SU-DHL-6 (cell line): Measurements from ENCODE around the gene JMY.

Experiments used
- H2AFZ ChIP-seq: fragments of 200-600 bp; sonication (generic); 2 replicates; pipeline ENCODE4 v1.6.1; 2014; ENCODE audit warnings: low read depth, mild to moderate bottlenecking, moderate library complexity, mixed read lengths, antibody characterized with exemption, low read length; ENCODE audit not compliant: severe bottlenecking
- H3F3A ChIP-seq: fragments of 200-600 bp; shearing (Covaris generic); 2 replicates; pipeline ENCODE4 v1.6.0; 2016; ENCODE audit warnings: antibody characterized with exemption, mild to moderate bottlenecking; ENCODE audit not compliant: insufficient read depth
- H3K27ac ChIP-seq: fragments of 200-600 bp; sonication (generic); 2 replicates; pipeline ENCODE4 v1.5.1; 2016; ENCODE audit warnings: low read depth, mild to moderate bottlenecking, low read length, moderate library complexity, mixed read lengths
- H3K27me3 ChIP-seq: fragments of 200-600 bp; sonication (generic), shearing (Covaris generic); 2 replicates; pipeline ENCODE4 v1.6.0; 2014; ENCODE audit warnings: mild to moderate bottlenecking, low read length
- H3K36me3 ChIP-seq: fragments of 200-600 bp; sonication (generic); 2 replicates; pipeline ENCODE4 v1.6.1; 2014; ENCODE audit warnings: mild to moderate bottlenecking, low read length, mixed read lengths
- H3K4me2 ChIP-seq: fragments of 300-600, 200-600 bp; shearing (Covaris generic), sonication (generic); 2 replicates; pipeline ENCODE4 v1.6.0; 2014; ENCODE audit warnings: low read length, low read depth, mild to moderate bottlenecking; ENCODE audit not compliant: poor library complexity, severe bottlenecking
- H3K4me3 ChIP-seq: fragments of 200-600 bp; sonication (generic); 2 replicates; pipeline ENCODE4 v1.5.1; 2014; ENCODE audit warnings: antibody characterized with exemption, low read length, mild to moderate bottlenecking, mixed read lengths; ENCODE audit not compliant: insufficient read depth, poor library complexity, severe bottlenecking
- H3K79me2 ChIP-seq: fragments of 200-600 bp; sonication (generic); 2 replicates; pipeline ENCODE4 v1.6.1; 2014; ENCODE audit warnings: mild to moderate bottlenecking, low read length, moderate library complexity; ENCODE audit not compliant: insufficient read depth
- H3K9ac ChIP-seq: fragments of 200-600 bp; sonication (generic); 2 replicates; pipeline ENCODE4 v1.7.0; 2014; ENCODE audit warnings: mild to moderate bottlenecking, low read length
- H3K9me2 ChIP-seq: fragments of 200-600 bp; sonication (generic); replicated peaks from 2 replicates; pipeline ENCODE4 v1.6.1; 2014; ENCODE audit warnings: low read length; ENCODE audit not compliant: insufficient read depth
- H3K9me3 ChIP-seq: fragments of 200-600 bp; sonication (generic); 2 replicates; pipeline ENCODE4 v1.6.1; 2014; ENCODE audit warnings: low read length, mixed read lengths; ENCODE audit not compliant: insufficient read depth
- H4K20me1 ChIP-seq: fragments of 200-600 bp; sonication (generic); 2 replicates; pipeline ENCODE4 v1.6.1; 2014; ENCODE audit warnings: low read depth, mild to moderate bottlenecking, antibody characterized with exemption, low read length, moderate library complexity, mixed read lengths
- EZH2phosphoT487 ChIP-seq: fragments of 200-600 bp; sonication (generic), shearing (Covaris generic); conservative IDR thresholded peaks from 2 replicates; pipeline ENCODE4 v1.6.1; 2018; ENCODE audit warnings: mild to moderate bottlenecking, antibody characterized with exemption, low read length, moderate library complexity, mixed read lengths
- TF ChIP-seq, protein P1 (sequence below): fragments of 200-600 bp; sonication (generic); IDR thresholded peaks from one replicate; pipeline ENCODE4 v1.5.1; 2017; ENCODE audit warnings: antibody characterized with exemption, mild to moderate bottlenecking, low read length, moderate library complexity; ENCODE audit not compliant: insufficient read depth, poor library complexity, severe bottlenecking

The JMY gene

DNA sequence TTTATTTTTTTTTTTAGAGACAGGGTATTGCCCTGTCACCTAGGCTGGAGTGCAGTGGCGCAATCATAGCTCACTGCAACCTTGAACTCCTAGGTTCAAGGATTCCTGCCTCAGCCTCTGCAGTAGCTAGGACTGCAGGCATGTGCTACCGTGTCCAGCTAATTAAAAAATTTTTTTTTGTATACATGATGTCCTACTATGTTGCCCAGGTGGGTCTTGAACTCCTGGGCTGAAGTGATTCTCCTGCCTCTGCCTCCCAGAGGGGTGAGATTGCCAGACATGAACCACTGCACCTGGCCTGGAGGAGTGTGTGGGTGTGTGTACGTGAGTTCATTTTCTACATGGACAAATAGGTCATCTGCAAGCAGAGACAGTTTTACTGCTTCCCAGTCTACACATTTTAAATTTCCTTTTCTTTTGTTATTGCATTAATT is 33.8 kb downstream of the JMY start:
- Histone ChIP-seq H3K9me2 (no peaks in the 10 kb centered on the region), H3K9me3 (no peaks in the 10 kb centered on the region), H3K4me2 (no peak overlapping the region), H3K27ac (no peak overlapping the region), H3K9ac (no peak overlapping the region), H3F3A (no peaks in the 10 kb centered on the region), H3K4me3 (no peak overlapping the region), H3K36me3 (no peaks in the 10 kb centered on the region), H2AFZ (no peak overlapping the region), H4K20me1 (no peaks in the 10 kb centered on the region), H3K27me3 (no peaks in the 10 kb centered on the region), H3K79me2 (no peaks in the 10 kb centered on the region)
- TF ChIP-seq, protein P1, sequence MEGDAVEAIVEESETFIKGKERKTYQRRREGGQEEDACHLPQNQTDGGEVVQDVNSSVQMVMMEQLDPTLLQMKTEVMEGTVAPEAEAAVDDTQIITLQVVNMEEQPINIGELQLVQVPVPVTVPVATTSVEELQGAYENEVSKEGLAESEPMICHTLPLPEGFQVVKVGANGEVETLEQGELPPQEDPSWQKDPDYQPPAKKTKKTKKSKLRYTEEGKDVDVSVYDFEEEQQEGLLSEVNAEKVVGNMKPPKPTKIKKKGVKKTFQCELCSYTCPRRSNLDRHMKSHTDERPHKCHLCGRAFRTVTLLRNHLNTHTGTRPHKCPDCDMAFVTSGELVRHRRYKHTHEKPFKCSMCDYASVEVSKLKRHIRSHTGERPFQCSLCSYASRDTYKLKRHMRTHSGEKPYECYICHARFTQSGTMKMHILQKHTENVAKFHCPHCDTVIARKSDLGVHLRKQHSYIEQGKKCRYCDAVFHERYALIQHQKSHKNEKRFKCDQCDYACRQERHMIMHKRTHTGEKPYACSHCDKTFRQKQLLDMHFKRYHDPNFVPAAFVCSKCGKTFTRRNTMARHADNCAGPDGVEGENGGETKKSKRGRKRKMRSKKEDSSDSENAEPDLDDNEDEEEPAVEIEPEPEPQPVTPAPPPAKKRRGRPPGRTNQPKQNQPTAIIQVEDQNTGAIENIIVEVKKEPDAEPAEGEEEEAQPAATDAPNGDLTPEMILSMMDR, result no peak
- TF ChIP-seq EZH2phosphoT487, result no peak

DNA sequence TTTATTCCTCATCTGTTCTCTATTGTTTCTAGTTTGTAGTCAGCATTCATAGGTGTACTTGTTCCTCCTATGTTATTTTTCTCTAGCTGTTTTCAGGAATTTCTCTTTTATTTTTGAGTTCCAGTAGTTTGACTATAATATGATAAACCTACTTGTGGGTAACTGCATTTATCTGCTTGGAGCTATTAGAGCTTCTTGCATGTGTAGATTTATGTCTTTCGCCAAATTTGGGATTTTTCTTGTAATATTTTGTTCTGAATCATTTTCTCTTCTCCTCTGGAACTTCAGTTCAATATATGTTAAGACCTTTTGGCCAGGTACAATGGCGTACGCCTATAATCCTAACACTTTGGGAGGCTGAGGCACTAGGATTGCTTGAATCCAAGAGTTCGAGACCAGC is 37.4 kb downstream of the JMY start:
- TF ChIP-seq, protein P1, result no peak
- TF ChIP-seq EZH2phosphoT487, result no peak
- Histone ChIP-seq H3K79me2 (no peaks in the 10 kb centered on the region), H3K4me3 (no peak overlapping the region), H3K9me2 (no peaks in the 10 kb centered on the region), H3K27ac (no peak overlapping the region), H3K4me2 (no peak overlapping the region), H3K27me3 (no peaks in the 10 kb centered on the region), H4K20me1 (no peaks in the 10 kb centered on the region), H3K9me3 (no peaks in the 10 kb centered on the region), H3F3A (no peaks in the 10 kb centered on the region), H3K36me3 (no peaks in the 10 kb centered on the region), H2AFZ (no peak overlapping the region), H3K9ac (no peak overlapping the region)

DNA sequence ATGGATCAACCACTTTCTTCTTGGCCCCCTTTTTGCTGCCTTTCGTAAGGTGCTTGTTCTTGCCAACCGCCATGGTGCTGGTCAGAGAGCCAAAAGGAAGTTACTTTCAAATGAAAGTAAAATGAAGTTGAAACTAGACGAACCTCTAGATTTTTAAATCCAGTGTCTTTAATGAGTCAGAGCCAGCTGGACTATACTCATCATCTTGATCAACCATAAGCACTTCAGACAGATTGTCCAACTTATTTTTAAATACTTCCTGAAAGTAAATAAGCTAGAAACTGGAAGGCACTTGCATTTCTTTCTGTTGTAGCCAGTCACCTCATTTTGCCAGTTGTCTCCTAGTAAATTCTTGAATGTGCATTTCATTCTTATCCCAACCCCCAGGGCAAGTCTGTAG is 48.9 kb downstream of the JMY start:
- Histone ChIP-seq H3K4me3 (no peak overlapping the region), H4K20me1 (no peaks in the 10 kb centered on the region), H3K36me3 (no peaks in the 10 kb centered on the region), H3K4me2 (no peak overlapping the region), H3K9me3 (no peaks in the 10 kb centered on the region), H3K9ac (no peak overlapping the region), H2AFZ (no peak overlapping the region), H3K27ac (no peak overlapping the region), H3K9me2 (no peaks in the 10 kb centered on the region), H3K79me2 (no peaks in the 10 kb centered on the region), H3K27me3 (no peaks in the 10 kb centered on the region), H3F3A (no peaks in the 10 kb centered on the region)
- no peak for TF ChIP-seq EZH2phosphoT487
- TF ChIP-seq, protein P1, result no peak

DNA sequence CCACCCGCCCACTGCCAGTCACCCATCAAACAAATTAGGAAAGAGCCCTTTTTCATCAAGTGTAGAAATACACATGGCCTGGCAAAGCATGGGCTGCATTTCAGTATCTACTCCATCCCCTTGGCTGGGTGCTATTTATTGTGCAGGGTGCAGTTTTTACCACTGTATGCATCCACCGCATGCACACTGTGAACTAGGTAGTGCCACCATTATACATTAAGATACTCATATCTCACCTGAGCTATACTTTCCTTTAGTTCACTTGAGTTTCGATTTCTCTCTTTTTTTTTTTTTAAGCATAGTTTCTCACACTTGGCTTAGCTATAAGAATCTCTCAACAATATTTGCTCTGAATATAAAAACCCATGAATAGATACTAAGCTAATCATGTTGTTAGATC is 49.4 kb downstream of the JMY start:
- H4K20me1 ChIP-seq, result no peaks in the 10 kb centered on the region
- no peak overlapping the region for H3K4me2 ChIP-seq
- no peaks in the 10 kb centered on the region for H3K9me3 ChIP-seq
- H3K79me2 ChIP-seq, result no peaks in the 10 kb centered on the region
- no peak overlapping the region for H3K4me3 ChIP-seq
- no peaks in the 10 kb centered on the region for H3K27me3 ChIP-seq
- TF ChIP-seq EZH2phosphoT487, result no peak
- TF ChIP-seq, protein P1, result no peak
- H3K9ac ChIP-seq, result no peak overlapping the region
- no peak overlapping the region for H2AFZ ChIP-seq
- H3K27ac ChIP-seq, result no peak overlapping the region
- H3K36me3 ChIP-seq, result no peaks in the 10 kb centered on the region
- H3F3A ChIP-seq, result no peaks in the 10 kb centered on the region
- H3K9me2 ChIP-seq, result no peaks in the 10 kb centered on the region
